NCI-H2227 (cell line): ENCODE data around the gene SHISA6.

ENCODE experiments used
- DNase-seq: peaks from one replicate; lab custom pipeline; 2025; ENCODE audit not compliant: unreplicated experiment; lab: John Stamatoyannopoulos, UW

The SHISA6 gene

DNA sequence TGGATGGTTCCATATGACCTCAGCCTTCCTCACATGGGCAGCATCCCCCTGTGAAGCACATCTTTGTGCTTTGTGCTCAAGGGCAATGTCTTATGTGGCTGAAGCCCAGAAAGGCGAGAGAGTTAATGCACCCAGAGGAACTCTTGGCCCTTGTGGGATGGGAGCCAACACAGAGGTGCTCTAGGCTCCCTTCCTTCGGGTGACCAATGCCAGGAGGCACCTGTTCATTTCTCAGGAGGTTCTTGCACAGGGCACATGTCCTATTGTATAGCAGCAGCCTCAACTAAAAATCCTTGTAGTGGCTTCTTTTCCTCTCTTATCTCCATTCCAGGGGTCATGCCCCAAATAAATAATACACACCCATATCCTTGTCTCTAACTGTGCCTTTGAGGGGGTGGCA lies 273.6 kb downstream of the SHISA6 start:
- DNase-seq: no peak

DNA sequence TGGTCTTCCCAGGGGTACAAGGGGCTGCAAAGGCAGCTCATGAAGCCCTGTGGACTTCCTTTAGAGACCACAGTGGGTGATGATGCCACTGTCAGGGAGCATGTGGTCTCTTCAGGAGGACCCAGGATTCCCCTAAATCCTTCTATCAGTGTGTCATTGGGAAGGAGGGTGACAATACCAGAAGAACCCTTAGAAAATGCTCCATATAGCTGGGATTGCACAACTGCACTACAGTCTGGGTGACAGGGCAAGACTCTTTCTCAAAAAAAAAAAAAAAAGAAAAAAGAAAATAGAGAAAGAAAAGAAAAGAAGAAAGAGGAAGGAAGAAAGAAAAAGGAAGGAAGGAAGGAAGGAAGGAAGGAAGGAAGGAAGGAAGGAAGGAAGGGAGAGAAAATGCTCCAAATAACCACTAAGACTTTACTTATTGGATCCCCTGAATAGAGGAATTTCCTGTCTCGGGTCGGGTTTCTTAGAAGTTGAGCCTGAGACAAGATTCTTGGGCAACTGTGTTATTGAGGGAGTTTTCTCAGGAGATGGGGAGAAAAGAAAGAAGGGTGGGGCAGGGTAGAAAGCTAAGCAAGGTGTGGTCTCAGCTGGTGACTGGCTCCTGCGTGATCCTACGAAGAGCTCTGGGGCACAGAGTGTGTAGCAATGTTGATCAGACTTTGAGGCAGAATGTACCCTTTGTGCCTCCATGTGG lies 274.1 kb downstream of the SHISA6 start:
- DNase-seq: no peak

DNA sequence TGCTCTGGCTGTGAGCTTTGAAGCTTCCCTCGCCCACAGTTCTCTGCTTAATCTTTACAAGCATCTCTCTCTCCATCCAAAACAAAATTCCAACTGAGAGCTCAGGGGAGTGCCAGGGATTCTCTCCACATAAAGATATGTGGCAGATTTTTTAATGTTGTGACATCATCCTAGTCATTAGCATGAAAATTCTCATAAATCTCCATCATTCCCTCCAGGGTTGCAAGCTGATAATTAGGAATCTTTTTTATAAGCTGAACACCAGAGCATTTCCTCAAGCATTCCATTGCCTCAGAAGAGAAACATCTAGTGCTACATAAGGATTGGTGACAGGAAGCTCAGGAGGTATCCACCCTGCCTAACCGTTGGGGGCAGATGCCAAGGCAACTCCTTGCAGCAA lies 274.9 kb downstream of the SHISA6 start:
- no peak for DNase-seq

DNA sequence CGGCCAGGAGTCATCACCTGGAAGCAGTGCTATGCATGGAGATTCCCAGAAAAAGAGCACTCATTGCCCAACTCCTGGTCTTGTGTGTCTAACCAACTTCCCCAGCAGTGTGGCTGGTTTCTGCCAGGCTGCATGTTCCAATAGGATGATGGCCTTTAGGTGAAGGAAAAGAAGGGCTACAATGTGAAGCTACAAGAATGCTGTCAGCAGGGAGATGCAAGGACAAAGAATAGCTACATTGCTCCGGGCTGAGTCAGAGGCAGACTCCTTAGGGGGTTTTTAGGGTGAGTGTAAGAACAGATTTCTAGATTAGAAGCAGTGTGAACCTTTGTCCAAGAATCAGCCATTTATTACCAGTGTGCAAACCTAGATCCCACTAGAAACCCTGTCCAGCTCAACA lies 294.2 kb downstream of the SHISA6 start:
- no peak for DNase-seq

DNA sequence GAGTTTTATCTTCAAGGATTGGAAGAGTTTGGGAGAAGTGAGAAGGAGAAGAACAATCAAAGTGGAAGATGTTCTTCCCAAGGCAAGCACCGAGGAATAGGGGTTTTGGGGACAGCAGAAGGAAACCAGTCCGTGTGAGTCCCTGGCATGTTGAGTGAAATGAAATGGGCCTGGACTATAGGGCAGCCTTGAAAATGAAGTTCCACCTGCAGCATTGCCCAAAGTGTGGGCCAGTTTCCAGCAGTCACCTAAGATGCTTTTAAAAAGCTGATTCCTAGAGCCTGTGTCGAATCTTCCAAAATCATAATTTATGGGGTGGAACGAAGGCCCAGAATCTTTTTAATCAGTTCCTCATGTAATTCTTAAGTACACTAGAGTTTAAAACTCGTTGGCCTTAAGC lies 297.4 kb downstream of the SHISA6 start:
- no peak for DNase-seq

DNA sequence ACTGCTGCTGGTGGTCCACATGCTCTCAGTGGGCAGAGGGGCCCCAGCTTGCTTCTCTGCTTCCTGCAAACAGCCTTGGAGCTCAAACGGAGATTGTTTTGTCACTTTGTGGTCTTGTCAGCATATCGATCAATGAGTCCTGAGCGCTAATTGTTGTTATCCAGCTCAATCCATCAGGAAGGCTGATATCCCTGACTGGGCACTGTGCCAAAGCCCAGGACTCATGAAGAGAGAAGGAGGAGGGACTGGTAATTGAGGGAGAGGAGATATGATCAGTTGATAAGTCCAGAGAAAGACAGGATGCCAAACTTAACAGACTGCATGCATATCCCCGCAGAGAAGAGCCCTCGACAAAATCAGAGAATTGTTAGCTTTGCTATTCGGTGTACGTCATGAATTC lies 298.6 kb downstream of the SHISA6 start:
- DNase-seq: no peak

DNA sequence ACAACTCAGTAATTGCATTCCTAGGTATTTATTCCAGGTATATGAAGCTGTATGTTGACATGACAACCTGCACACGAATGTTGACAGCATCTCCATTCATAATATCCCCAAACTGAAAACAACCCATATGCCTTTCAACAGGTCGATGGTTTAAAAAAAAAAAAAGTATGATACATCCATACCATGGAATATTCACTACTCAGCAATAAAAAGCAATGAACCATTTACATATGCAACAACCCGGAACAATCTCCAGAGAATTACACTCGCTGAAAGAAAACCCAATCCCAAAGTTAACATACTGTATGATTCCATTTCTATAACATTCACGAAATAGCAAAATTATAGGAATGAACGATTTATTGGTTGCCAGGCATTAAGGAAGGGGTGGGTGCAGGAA lies 304.0 kb downstream of the SHISA6 start:
- no peak for DNase-seq

DNA sequence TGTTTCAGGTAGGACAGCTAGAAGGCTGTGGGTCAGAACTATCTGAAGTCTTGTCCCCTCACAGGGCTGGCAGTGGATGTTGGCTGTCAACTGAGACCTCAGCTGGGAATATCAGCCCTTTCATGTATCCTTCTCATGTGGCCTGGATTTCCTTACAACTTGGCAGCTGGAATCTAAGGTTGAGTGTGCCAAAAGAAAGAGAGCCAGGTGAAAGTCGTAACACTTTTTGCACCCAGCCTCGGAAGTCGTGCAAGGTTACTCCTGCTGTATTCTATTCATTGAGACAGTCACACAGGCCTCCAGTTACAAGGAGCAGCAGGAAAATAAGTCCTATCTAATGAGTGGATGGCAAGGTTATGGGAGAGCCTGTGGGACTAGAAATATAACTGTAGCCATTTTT lies 304.7 kb downstream of the SHISA6 start:
- DNase-seq: no peak

DNA sequence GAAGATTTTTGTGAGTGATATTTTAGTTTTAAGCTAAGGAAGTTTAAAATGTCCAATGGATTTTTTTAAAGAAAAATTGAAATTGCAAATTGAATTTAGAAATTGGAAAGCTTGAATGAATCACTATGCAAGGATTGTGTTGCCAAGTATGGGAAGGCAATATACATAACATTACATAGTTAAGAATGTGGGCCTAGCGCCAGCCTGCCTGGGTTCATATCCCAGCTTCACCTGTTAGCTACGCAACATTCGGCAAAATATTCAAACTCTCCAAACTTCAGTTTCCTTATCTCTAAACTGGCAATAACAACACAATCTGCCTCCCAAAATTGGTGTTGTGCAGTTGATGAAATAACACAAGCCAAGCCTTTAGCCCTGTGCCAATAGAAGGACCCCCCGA lies 306.8 kb downstream of the SHISA6 start:
- DNase-seq: no peak

DNA sequence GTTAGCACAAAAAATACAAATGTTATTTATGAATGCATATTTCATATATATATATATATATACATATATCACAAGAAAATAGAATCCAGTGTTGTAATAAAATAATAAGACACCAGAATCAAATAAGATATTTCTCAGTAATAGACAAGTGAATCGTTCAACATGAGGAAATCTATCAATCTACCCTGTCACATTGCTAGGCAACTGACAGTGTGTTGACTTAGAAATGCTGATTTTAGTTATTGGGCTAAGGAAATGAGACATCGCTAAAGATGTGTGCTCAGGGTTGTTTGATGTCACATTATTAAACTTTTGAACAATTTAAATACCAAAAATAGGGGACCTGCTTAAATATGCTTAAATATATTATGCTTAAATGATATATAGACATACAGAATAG lies 307.4 kb downstream of the SHISA6 start:
- DNase-seq: no peak

DNA sequence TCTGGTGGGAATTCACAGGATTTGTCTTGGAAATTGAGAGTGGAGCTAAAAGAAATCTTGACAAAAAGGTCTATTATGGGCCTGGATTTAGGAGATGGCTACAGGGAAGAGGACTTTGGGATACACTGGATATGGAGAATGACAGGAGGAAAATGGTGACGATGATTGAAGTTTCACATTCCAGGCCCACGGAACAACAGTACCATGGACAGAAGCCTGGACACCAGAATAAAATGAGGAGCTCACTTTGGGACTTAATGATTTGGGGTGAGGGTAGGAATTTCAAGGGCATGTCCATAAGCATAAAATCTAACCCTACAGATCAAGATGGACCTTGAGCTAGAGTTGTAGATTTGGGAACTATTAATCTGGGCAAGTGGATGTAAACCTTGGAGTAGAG lies 309.4 kb downstream of the SHISA6 start:
- no peak for DNase-seq

DNA sequence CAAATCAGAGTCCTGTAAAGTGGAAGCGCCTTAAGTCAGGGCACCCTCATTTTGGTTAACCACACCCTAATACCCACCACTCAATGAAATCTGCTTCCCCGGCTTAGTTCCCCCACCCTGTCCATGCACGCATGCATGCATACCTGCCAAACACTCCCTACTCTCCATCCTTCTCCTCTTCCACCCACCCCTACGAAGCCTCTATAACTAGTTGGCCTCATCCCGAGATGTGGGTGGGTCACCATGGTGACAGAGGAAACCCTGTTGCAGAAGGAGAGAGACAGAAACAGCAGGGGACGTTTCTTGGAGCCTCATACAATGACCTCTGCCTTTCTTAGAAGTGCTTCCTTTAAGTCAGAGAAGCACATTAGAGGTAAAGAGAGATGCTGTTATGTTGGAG lies 310.4 kb downstream of the SHISA6 start:
- DNase-seq: no peak

DNA sequence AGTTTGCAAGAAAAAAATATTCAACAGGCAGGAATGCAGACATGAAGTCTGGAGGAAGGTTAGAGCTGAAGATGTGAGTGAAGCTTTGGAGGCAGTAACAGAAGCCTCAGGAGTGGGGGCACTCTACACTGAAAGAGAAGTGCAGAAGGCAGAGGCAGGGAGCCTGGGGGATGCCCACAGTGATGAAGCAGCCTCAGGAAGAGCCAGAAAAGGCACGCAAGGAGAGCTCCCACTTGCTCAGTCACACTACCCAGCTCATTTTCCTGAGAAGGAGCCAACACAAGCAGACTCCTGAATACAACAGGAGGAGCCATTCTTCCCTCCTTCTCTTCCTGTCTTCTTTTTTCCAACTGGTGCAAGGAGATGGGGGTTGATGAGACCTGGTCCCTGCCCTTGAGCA lies 312.1 kb downstream of the SHISA6 start:
- DNase-seq: no peak

DNA sequence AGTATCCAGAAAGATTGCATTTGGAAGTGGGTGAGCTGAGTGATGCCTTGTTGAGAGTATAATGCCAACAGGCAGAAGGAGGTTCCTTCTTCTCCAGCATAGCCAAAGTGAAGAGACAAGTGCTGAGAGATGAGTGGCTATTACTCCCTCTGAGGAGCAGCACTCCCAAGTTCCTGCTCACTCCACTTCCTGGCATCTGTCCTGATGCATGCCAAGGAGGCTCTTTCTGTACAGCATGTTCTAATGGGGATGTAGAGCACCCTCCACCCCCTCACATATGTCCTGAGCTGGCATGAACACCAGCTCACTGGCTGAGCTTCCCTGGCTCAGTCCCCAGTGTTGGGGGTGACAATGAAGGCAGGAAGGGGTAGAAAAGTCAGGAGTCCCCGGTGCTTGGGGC lies 313.0 kb downstream of the SHISA6 start:
- no peak for DNase-seq

DNA sequence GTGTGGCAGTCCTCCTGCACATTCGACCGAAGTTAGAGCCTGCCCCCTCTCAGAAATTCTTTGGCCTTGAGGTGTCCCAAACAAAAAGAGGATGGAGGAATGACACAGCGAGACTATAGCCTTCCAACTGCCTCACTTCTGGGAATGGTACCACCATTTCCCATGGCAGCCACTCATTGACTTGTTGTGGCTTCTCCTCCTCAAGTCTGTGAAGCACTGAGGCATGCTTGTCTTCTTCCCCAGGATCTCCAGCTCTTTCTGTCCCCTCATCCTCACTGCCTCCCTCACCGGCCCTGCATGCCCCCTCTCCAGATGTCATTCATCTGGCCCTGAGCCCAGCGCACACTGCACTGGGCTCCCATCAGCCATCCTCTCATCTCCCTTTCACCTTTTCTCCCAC lies 313.5 kb downstream of the SHISA6 start:
- DNase-seq: no peak

DNA sequence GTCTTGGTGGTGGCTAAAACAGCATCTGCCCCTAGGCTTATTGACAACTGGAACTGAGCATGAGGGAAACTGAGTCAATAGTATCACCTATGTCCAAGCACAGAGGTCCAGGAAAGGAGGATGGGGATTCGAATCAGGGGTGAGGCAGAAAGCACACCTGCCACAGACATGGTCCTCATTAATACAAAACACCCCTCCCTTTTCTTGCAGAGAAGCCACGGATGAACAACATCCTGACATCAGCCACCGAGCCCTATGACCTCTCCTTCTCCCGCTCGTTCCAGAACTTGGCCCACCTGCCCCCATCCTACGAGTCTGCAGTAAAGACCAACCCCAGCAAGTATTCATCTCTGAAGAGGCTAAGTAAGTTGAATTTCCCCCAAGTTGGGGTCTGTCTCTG lies 314.5 kb downstream of the SHISA6 start:
- DNase-seq: no peak

DNA sequence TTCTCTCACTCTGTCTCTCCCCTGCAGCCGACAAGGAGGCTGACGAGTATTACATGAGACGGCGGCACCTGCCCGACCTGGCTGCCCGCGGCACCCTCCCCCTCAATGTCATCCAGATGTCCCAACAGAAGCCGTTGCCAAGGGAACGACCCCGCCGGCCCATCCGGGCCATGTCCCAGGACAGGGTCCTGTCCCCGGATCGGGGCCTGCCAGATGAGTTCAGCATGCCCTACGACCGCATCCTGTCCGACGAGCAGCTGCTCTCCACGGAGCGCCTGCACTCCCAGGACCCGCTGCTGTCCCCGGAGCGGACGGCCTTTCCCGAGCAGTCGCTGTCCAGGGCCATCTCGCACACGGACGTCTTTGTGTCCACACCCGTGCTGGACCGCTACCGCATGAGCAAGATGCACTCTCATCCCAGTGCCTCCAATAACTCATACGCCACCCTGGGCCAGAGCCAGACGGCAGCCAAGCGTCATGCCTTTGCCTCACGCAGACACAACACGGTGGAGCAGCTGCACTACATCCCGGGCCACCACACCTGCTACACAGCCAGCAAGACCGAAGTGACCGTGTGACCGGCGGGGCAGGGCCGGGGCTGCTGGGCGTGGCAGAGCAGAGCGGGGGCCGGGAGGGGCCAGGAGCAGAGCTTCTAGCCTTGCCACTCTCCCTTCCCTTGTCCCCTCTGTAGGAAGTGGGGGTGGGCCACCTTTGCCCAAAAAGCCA lies 316.9 kb downstream of the SHISA6 start:
- no peak for DNase-seq

DNA sequence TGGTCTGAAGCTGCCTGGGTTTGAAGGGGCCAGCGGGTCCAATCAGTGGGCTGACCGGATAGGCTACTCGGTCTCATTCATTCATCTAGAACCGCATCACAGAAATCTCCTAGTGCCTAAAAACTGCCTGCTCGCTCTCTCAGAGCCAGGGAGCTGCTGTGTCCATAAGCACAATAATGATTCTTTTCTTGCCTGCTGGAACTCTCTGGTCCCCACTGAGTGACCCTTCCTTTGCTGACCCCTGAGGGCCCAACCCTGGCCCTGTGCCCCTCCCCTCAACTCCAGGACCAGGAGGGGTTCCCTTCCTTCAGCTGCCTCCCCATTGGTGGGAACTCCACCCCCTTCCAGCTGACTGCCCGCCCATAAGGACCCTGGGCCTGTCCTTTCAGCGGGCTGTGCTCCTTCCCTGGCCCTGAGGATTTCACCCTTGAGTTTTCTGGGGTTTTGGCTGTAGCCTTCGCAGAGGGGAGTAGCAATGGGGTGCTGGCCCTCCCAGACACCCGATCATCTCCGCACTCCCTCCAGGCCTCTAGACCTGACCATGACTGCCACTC lies 317.7 kb downstream of the SHISA6 start:
- DNase-seq: no peak

DNA sequence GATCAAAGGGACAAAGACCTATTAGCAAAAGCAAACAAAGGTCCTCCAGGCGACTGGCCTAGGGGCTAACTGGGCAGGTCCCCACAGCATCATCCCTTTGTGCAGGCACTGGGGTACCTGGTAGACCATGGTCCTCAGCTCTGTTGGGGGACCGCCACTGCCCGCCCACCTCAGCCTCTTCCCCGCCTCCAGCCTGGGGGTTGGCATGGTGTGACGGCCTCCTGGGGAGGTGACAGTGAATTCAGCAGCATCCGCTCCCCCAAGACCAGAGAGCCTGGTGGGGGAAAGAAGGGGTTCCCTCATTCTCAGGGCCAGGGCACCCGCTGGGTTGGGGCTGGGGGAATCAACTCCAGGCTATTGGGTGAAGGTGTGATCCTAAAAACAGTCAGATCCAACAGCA lies 318.6 kb downstream of the SHISA6 start:
- no peak for DNase-seq

DNA sequence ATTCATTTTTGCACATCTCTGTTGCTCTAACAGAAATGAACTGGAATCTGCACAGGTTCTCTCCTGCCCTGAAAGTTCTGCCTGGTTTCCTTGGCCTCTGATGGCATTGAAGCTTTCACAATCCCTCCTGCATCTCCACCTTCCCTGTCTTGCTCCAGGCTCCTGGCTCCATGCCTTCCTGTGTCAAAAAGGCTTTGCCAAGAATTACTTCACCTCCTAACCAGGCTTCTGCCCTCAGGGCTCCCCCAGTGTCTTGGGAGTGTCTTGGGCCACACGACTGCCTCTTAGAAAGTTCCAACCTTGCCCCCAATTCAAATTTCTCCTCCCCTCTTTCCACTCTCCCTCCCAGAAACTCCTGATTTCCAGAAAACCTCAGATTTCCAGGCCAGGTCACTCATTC lies 320.3 kb downstream of the SHISA6 start:
- no peak for DNase-seq

DNA sequence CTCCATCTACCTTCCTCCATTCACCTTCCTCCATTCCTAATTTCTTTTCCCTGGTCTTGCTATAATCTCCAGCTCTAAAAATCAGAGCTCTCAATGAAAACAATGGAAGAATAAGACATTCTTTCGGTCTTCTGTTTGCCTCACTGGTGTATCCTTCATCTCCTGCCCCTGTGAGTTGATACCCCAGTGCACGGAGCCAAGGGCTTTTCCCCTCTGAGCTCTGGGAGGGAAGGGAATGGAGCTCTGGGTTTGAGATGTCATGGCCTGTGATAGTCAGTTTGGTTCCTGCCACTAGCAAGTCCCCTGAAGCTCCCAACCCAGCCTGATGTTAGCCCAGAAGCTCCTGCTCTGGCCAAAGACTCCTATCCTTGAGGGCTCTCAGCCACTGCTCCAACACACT lies 320.7 kb downstream of the SHISA6 start:
- no peak for DNase-seq

DNA sequence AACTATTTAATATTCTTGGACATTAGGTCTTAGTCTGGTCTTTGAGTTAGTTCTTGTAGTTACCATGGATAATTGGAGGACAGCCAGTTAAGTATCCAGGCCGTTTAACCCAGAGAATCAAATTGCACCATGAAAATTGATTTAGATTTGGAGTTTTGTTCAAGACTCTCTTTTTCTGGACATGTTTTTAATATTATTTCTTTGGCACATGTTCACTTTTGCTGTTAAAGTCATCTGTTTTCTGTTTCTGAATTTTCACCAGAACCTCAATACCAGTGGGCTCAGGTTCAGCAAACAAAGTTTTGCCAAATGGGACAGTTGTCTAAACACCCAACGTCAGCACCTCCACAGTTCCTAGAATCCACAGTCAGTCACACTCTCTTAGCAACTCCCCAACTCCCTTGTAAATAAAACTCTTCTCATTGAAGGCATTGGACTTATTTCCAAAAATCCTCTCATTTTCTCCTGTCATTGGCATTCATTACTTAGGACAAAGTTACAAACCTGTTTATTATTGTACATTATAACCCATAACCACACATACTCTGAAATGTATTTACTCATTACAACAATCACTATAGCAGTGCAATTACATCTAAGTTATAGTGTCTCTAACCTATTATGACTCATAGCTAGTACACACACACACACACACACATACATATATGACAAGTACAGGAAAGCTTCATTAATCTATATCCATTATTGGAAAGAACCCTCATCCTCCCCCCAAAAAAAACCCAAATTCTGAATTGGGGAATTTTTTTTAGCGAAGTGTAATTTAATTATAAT lies 323.8 kb downstream of the SHISA6 start:
- DNase-seq: no peak
